WTC11 (cell line): ENCODE measurements around the gene CADM2.
"Not testable (repeated sequence)": the region's sequence is repeated elsewhere in the genome, so short reads cannot be mapped to it uniquely, and the experiment has no call there.

Source experiments
- AFF4 ChIP-seq: sonication (generic); formaldehyde crosslinking; IDR thresholded peaks from 2 replicates; pipeline ENCODE4 v1.8.1; 2023; ENCODE audit warnings: mild to moderate bottlenecking, missing genetic modification reagents, borderline replicate concordance
- ATF1 ChIP-seq: sonication (generic); formaldehyde crosslinking; IDR thresholded peaks from 2 replicates; pipeline ENCODE4 v1.8.1; 2023; ENCODE audit warnings: mild to moderate bottlenecking, moderate library complexity, missing genetic modification reagents
- GRHL2 ChIP-seq: fragments of 250-450 bp; sonication (Bioruptor Pico); IDR thresholded peaks from 2 replicates; pipeline ENCODE4 v1.8.0; 2022; ENCODE audit warnings: mild to moderate bottlenecking, moderate library complexity; ENCODE audit not compliant: insufficient replicate concordance, severe bottlenecking
- IRF2 ChIP-seq: sonication (generic); formaldehyde crosslinking; IDR thresholded peaks from 2 replicates; pipeline ENCODE4 v1.8.0; 2022; ENCODE audit warnings: low read depth, missing genetic modification reagents, borderline replicate concordance
- KAT7 ChIP-seq: sonication (generic); formaldehyde crosslinking; IDR thresholded peaks from 2 replicates; pipeline ENCODE4 v1.8.1; 2023; ENCODE audit warnings: missing genetic modification reagents, mild to moderate bottlenecking, borderline replicate concordance
- MAX ChIP-seq: sonication (generic); formaldehyde crosslinking; IDR thresholded peaks from 2 replicates; pipeline ENCODE4 v1.8.0; 2022; ENCODE audit warnings: mild to moderate bottlenecking, missing genetic modification reagents
- NFYB ChIP-seq: sonication (generic); formaldehyde crosslinking; conservative IDR thresholded peaks from 2 replicates; pipeline ENCODE4 v1.8.0; 2022; ENCODE audit warnings: low read depth, missing genetic modification reagents
- SMAD3 ChIP-seq: sonication (generic); formaldehyde crosslinking; IDR thresholded peaks from 2 replicates; pipeline ENCODE4 v1.8.0; 2022; ENCODE audit warnings: missing genetic modification reagents, mild to moderate bottlenecking, borderline replicate concordance
- SP1 ChIP-seq: sonication (generic); formaldehyde crosslinking; conservative IDR thresholded peaks from 2 replicates; pipeline ENCODE4 v1.8.1; 2022; ENCODE audit warnings: missing genetic modification reagents
- ZNF317 ChIP-seq: sonication (generic); formaldehyde crosslinking; IDR thresholded peaks from 2 replicates; pipeline ENCODE4 v1.8.1; 2023; ENCODE audit warnings: low read depth, mild to moderate bottlenecking, moderate library complexity, missing genetic modification reagents, borderline replicate concordance
- TF ChIP-seq, protein P1 (sequence below): fragments of 200-600 bp; IDR thresholded peaks from 2 replicates; pipeline ENCODE4 v1.8.0; 2022; ENCODE audit warnings: antibody characterized with exemption
- TF ChIP-seq, protein P2 (sequence below): fragments of 250-450 bp; sonication (Bioruptor Pico); IDR thresholded peaks from 2 replicates; pipeline ENCODE4 v2.1.2; 2022; ENCODE audit warnings: mild to moderate bottlenecking, moderate library complexity

DNA sequence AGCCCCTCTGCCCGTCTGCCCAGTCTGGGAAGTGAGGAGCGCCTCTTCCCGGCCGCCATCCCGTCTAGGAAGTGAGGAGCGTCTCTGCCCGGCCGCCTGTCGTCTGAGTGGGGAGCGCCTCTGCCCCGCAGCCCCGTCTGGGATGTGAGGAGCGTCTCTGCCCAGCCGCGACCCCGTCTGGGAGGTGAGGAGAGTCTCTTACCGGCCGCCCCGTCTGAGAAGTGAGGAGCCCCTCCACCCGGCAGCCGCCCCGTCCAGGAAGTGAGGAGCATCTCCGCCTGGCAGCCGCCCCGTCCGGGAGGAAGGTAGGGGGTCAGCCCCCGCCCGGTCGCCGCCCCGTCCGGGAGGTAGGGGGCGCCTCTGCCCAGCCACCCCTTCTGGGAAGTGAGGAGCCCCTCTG lies 40.2 kb upstream of the CADM2 start:
- TF ChIP-seq, protein P1, sequence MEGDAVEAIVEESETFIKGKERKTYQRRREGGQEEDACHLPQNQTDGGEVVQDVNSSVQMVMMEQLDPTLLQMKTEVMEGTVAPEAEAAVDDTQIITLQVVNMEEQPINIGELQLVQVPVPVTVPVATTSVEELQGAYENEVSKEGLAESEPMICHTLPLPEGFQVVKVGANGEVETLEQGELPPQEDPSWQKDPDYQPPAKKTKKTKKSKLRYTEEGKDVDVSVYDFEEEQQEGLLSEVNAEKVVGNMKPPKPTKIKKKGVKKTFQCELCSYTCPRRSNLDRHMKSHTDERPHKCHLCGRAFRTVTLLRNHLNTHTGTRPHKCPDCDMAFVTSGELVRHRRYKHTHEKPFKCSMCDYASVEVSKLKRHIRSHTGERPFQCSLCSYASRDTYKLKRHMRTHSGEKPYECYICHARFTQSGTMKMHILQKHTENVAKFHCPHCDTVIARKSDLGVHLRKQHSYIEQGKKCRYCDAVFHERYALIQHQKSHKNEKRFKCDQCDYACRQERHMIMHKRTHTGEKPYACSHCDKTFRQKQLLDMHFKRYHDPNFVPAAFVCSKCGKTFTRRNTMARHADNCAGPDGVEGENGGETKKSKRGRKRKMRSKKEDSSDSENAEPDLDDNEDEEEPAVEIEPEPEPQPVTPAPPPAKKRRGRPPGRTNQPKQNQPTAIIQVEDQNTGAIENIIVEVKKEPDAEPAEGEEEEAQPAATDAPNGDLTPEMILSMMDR: not testable (repeated sequence)
- TF ChIP-seq SMAD3 (CRISPR knock-in tag); GRHL2; MAX (CRISPR knock-in tag); IRF2 (CRISPR knock-in tag); SP1 (CRISPR knock-in tag); ZNF317 (CRISPR knock-in tag); KAT7 (CRISPR knock-in tag); ATF1 (CRISPR knock-in tag); NFYB (CRISPR knock-in tag); AFF4 (CRISPR knock-in tag): not testable (repeated sequence)
- TF ChIP-seq, protein P2, sequence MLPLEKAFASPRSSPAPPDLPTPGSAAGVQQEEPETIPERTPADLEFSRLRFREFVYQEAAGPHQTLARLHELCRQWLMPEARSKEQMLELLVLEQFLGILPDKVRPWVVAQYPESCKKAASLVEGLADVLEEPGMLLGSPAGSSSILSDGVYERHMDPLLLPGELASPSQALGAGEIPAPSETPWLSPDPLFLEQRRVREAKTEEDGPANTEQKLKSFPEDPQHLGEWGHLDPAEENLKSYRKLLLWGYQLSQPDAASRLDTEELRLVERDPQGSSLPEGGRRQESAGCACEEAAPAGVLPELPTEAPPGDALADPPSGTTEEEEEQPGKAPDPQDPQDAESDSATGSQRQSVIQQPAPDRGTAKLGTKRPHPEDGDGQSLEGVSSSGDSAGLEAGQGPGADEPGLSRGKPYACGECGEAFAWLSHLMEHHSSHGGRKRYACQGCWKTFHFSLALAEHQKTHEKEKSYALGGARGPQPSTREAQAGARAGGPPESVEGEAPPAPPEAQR (CRISPR knock-in tag): not testable (repeated sequence)
